HT1080 (cell line): Measurements from ENCODE around the gene NDEL1. TPM values are rescaled to one million over a fixed set of nuclear protein-coding genes. Genes with fewer than 3 reads are reported as not detected.

ENCODE experiments used
- DNase-seq: peaks from one replicate; pipeline ENCODE4 v3.0.0-alpha.2; 2015; ENCODE audit warnings: low read depth
- total RNA-seq: library from RNA; depleted of rRNA; stranded (reverse); fragments of >200 nt; shearing (Covaris generic); gene quantifications from 2 replicates; pipeline ENCODE4 v1.2.3, GENCODE V29; 2014

The NDEL1 gene
- total RNA-seq, 1 experiment from 2014 or later: 35.4 TPM

GRCh38 chr17:8413938-8414337 lies 21.7 kb upstream of the NDEL1 start:
- DNase-seq: no peak

GRCh38 chr17:8417806-8418205 lies 17.9 kb upstream of the NDEL1 start:
- no peak for DNase-seq

GRCh38 chr17:8418471-8418870 lies 17.2 kb upstream of the NDEL1 start:
- DNase-seq: no peak

- no peak for DNase-seq
Measured at GRCh38 chr17:8419305-8419704, 16.4 kb upstream of the NDEL1 start.

GRCh38 chr17:8420041-8420934 lies 15.4 kb upstream of the NDEL1 start:
- DNase-seq: no peak

- peak; percentile 20 for DNase-seq
Measured at GRCh38 chr17:8421571-8421970, 14.1 kb upstream of the NDEL1 start.

- no peak for DNase-seq
Measured at GRCh38 chr17:8426094-8426720, 9.5 kb upstream of the NDEL1 start.

GRCh38 chr17:8426802-8427201 lies 8.9 kb upstream of the NDEL1 start:
- DNase-seq: no peak

- DNase-seq: peak; percentile 71
Measured at GRCh38 chr17:8430966-8431365, 4.7 kb upstream of the NDEL1 start.

GRCh38 chr17:8436169-8436843 lies 622 bp downstream of the NDEL1 start:
- peak; percentile 46 for DNase-seq

GRCh38 chr17:8436844-8437171 lies 1.1 kb downstream of the NDEL1 start:
- DNase-seq: no peak

GRCh38 chr17:8438441-8438840 lies 2.8 kb downstream of the NDEL1 start:
- DNase-seq: no peak

GRCh38 chr17:8439681-8440080 lies 4.0 kb downstream of the NDEL1 start:
- DNase-seq: no peak

- no peak for DNase-seq
Measured at GRCh38 chr17:8441690-8442089, 6.0 kb downstream of the NDEL1 start.

- DNase-seq: no peak
Measured at GRCh38 chr17:8442310-8442709, 6.6 kb downstream of the NDEL1 start.

GRCh38 chr17:8443756-8444155 lies 8.1 kb downstream of the NDEL1 start:
- DNase-seq: no peak

GRCh38 chr17:8444494-8444893 lies 8.8 kb downstream of the NDEL1 start:
- DNase-seq: no peak

GRCh38 chr17:8445536-8445935 lies 9.9 kb downstream of the NDEL1 start:
- DNase-seq: no peak

GRCh38 chr17:8447799-8448198 lies 12.1 kb downstream of the NDEL1 start:
- DNase-seq: no peak

GRCh38 chr17:8448310-8448709 lies 12.6 kb downstream of the NDEL1 start:
- DNase-seq: no peak

GRCh38 chr17:8451933-8452614 lies 16.4 kb downstream of the NDEL1 start:
- DNase-seq: no peak

GRCh38 chr17:8453326-8453725 lies 17.6 kb downstream of the NDEL1 start:
- no peak for DNase-seq
